Hepatic stellate cell (primary cell): ENCODE measurements around the gene FTL.

Source experiments
- DNase-seq: peaks from one replicate; pipeline ENCODE4 v3.0.0; 2011; ENCODE audit warnings: low spot score

Gene FTL

GRCh38 chr19:48991873-48992580 is 26.9 kb downstream of the FTL start:
- DNase-seq: peak; percentile 97

- DNase-seq: no peak
Observed at GRCh38 chr19:48992581-48993174, 27.6 kb downstream of the FTL start.

- peak; percentile 99 for DNase-seq
Observed at GRCh38 chr19:48993175-48994034, 28.3 kb downstream of the FTL start, which contains the start of the genes GYS1 and RUVBL2. Gene GYS1 (minus strand): TSS chr19:48993309. CDS start chr19:48993112, 197 bp downstream. Gene RUVBL2 (plus strand): TSS chr19:48993887. CDS start chr19:48993912, 25 bp downstream.

- no peak for DNase-seq
Observed at GRCh38 chr19:48994035-48994386, 28.9 kb downstream of the FTL start.

- DNase-seq: no peak
Observed at GRCh38 chr19:48997972-48998371, 32.9 kb downstream of the FTL start.

GRCh38 chr19:48999481-49000325 is 34.6 kb downstream of the FTL start:
- DNase-seq: peak; percentile 80

- no peak for DNase-seq
Observed at GRCh38 chr19:49004133-49004532, 39.0 kb downstream of the FTL start.

- no peak for DNase-seq
Observed at GRCh38 chr19:49004964-49005614, 40.0 kb downstream of the FTL start.

GRCh38 chr19:49006905-49007304 is 41.8 kb downstream of the FTL start:
- DNase-seq: no peak

GRCh38 chr19:49009828-49010227 is 44.7 kb downstream of the FTL start:
- DNase-seq: no peak

GRCh38 chr19:49010453-49010852 is 45.3 kb downstream of the FTL start:
- DNase-seq: no peak

GRCh38 chr19:49011194-49011593 is 46.1 kb downstream of the FTL start:
- DNase-seq: no peak

- no peak for DNase-seq
Observed at GRCh38 chr19:49014123-49014869, 49.2 kb downstream of the FTL start.

GRCh38 chr19:49014870-49015255 is 49.8 kb downstream of the FTL start:
- DNase-seq: no peak

- no peak for DNase-seq
Observed at GRCh38 chr19:49016067-49016839, 51.1 kb downstream of the FTL start.
